Activated CD4-positive, alpha-beta T cell treated with anti-CD3 and anti-CD28 coated beads, Interleukin-2, Interleukin-6, amounts not matched to agents 100 ng/mL and 50 ng/mL, durations not matched to agents 16 hours and 8 hours (primary cell): ENCODE data around the gene LRRC52.

ENCODE experiments used
- DNase-seq: peaks from one replicate; pipeline ENCODE4 v3.0.0-alpha.2; 2020

Gene LRRC52

GRCh38 chr1:165543532-165544438 lies at the start of gene LRRC52:
TSS of gene LRRC52 (plus strand) at chr1:165544000. CDS start at chr1:165544297, 297 bp downstream.
- no peak for DNase-seq

GRCh38 chr1:165494949-165495857 lies 48.6 kb upstream of the LRRC52 start:
- no peak for DNase-seq

GRCh38 chr1:165495858-165496205 lies 48.0 kb upstream of the LRRC52 start:
- DNase-seq, result no peak

- DNase-seq, result no peak
Measured at GRCh38 chr1:165496501-165496900, 47.3 kb upstream of the LRRC52 start.

GRCh38 chr1:165497069-165498013 lies 46.5 kb upstream of the LRRC52 start:
- DNase-seq, result no peak

GRCh38 chr1:165501330-165501969 lies 42.4 kb upstream of the LRRC52 start:
- DNase-seq, result no peak

GRCh38 chr1:165501970-165502348 lies 41.8 kb upstream of the LRRC52 start:
- DNase-seq, result no peak

GRCh38 chr1:165507570-165507969 lies 36.2 kb upstream of the LRRC52 start:
- DNase-seq, result no peak

GRCh38 chr1:165508291-165508690 lies 35.5 kb upstream of the LRRC52 start:
- DNase-seq, result no peak

GRCh38 chr1:165512816-165513215 lies 31.0 kb upstream of the LRRC52 start:
- DNase-seq, result no peak

- no peak for DNase-seq
Measured at GRCh38 chr1:165516469-165516868, 27.3 kb upstream of the LRRC52 start.

- DNase-seq, result no peak
Measured at GRCh38 chr1:165520646-165521045, 23.2 kb upstream of the LRRC52 start.

- no peak for DNase-seq
Measured at GRCh38 chr1:165524639-165525285, 19.0 kb upstream of the LRRC52 start.

- DNase-seq, result no peak
Measured at GRCh38 chr1:165525708-165526107, 18.1 kb upstream of the LRRC52 start.

- no peak for DNase-seq
Measured at GRCh38 chr1:165527251-165528007, 16.4 kb upstream of the LRRC52 start.

- no peak for DNase-seq
Measured at GRCh38 chr1:165531021-165531420, 12.8 kb upstream of the LRRC52 start.

- no peak for DNase-seq
Measured at GRCh38 chr1:165532053-165532452, 11.7 kb upstream of the LRRC52 start.

- no peak for DNase-seq
Measured at GRCh38 chr1:165533254-165533653, 10.5 kb upstream of the LRRC52 start.

GRCh38 chr1:165536016-165536415 lies 7.8 kb upstream of the LRRC52 start:
- DNase-seq, result peak; percentile 1

GRCh38 chr1:165537356-165538109 lies 6.3 kb upstream of the LRRC52 start:
- DNase-seq, result no peak
